HT1080 (cell line): Measurements from ENCODE around the gene STEAP2. TPM values are rescaled to one million over a fixed set of nuclear protein-coding genes. Genes with fewer than 3 reads are reported as not detected.
"Not testable (repeated sequence)": the region's sequence is repeated elsewhere in the genome, so short reads cannot be mapped to it uniquely, and the experiment has no call there.

Experiments used
- DNase-seq: peaks from one replicate; pipeline ENCODE4 v3.0.0-alpha.2; 2015; ENCODE audit warnings: low read depth
- polyA plus RNA-seq, 2 experiments: library from polyadenylated mRNA; depleted of rRNA; stranded (reverse); fragments of >200 nt; gene quantifications; 2 replicates each; pipeline ENCODE4 v1.2.3, GENCODE V29; 2015
- total RNA-seq: library from RNA; depleted of rRNA; stranded (reverse); fragments of >200 nt; shearing (Covaris generic); gene quantifications from 2 replicates; pipeline ENCODE4 v1.2.3, GENCODE V29; 2014; rRNA removed

The STEAP2 gene
- 6.7 and 8.6 TPM in 2 replicates for total RNA-seq
- 8.0 and 9.0 TPM in 2 replicates for polyA plus RNA-seq (2015; cell fraction: cytosol; rRNA removed)
- polyA plus RNA-seq (2015; cell fraction: nucleus; rRNA removed) = 21.0 and 23.8 TPM in 2 replicates

DNA sequence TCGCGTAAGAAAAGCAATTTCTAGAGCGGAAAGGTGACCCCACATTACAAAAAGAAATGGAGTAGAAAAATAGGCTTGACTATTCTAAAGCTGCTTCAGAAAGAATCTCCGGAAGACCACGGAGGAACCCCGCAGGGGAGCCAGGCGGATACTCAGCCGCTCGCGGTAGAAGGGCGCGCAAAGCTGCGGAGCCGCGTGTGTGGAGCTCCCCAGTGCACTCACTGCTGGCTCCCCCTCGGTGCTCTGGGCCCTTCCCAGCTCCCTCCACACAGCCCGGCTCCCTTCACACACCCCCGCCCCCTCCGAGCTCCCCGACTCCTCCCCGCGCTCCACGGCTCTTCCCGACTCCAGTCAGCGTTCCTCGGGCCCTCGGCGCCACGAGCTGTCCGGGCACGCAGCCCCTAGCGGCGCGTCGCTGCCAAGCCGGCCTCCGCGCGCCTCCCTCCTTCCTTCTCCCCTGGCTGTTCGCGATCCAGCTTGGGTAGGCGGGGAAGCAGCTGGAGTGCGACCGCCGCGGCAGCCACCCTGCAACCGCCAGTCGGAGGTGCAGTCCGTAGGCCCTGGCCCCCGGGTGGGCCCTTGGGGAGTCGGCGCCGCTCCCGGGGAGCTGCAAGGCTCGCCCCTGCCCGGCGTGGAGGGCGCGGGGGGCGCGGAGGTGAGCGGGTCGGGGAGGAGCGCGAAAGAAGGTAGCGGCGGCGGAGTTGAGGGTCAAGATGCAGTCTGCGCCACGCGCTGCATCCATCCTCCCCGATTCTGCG lies at the start of gene STEAP2:
STEAP2 (plus strand) TSS at position 350 of the 758 bp plus-strand sequence. CDS start 13,343 bp downstream, outside the sequence.
- DNase-seq = peak; percentile 94

DNA sequence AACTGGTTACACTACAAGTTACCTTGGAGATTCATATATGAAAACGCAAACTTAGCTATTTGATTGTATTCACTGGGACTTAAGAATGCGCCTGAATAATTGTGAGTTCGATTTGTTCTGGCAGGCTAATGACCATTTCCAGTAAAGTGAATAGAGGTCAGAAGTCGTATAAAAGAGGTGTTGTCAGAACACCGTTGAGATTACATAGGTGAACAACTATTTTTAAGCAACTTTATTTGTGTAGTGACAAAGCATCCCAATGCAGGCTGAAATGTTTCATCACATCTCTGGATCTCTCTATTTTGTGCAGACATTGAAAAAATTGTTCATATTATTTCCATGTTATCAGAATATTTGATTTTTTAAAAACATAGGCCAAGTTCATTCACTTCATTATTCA lies 48.0 kb upstream of the STEAP2 start:
- DNase-seq = no peak

DNA sequence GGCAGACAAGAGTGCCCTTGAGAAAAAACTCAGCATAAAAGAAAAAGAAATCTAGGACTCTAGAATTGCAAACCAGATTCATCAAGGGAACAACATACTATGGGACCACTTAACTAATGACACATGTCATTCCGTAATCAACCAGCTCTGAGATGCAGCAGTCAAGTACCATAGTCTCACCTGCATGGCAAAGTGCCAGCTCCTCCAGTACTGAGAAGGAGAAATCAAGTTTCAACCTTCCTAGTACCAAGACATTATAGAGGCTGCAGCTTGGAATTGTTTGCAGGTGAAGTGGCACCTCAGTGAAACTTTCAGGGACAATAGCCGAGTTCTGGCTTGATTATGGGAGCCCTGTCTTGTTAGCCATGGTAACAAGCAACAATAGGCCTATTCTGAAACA lies 45.8 kb upstream of the STEAP2 start:
- DNase-seq = no peak

DNA sequence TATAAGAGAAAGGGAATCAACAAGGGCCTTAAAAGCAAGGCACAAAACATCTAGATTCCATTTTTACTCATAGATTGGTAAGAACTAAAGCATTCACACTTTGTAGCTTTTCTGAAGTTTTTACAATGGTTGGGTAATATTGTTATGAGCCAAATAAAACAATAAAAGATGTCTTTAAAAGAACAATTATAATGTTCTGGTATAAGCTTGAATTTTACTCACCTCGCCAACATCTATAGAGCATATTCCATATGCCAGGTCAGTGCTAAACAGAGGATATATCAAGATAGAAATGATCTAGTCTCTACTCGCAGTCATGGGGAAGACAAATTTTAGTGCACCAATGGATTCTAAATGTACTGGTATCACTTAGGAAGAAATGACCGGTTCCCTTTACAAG lies 45.4 kb upstream of the STEAP2 start:
- DNase-seq = no peak

DNA sequence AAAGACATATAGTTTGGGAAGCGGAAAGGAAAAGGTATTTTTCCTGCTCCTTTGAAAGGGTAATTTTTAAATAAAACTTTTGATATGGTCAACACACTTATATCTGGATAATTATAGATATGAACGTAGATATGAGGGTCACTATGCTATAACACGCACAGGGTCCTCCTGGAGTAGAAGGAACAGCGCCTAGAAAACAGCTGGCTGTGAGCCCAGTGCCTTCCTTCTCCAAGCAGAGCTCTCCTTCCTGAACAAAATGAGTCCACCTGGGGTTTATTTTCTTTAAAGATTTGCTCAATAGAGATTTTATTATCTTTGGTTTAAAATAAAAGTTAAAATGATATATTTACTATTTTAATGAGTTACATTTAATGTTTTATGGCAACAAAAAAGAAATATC lies 44.2 kb upstream of the STEAP2 start:
- no peak for DNase-seq

DNA sequence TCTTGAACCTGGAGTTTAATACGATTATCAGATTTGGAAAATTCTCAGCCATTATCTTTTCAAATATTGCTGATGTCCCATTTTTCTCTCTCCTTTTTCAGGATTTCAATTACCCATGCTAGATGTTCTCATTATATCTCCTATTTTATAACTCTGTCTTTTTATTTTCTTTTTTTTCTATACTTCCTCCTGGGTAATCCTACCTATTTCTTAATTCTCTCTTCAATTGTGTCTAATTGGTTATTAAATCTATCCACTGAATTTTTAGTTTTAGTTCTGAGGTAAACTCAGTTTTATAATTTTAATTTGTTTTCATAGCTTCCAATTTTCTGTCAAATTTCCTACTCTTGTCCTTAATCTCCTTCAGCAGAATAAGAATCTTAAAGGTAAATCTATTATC lies 41.6 kb upstream of the STEAP2 start:
- no peak for DNase-seq

DNA sequence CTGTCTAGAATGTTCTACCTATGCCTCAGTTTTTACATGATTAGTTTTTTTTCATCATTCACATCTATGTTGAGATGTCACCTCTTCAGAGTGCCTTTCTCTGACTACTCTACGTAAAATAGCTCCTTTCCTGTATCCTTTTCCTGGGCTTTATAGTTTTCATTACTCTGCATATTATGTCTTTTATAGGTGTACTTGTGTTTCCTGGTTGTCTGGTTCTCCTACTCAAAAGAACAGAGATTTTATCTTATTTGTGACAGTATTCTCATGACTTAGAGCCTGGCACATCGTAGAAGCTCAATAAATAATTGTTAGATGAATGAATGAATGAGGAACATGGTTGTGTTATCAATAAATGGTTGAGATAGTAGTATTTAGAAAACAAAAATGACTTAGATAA lies 39.4 kb upstream of the STEAP2 start:
- DNase-seq = no peak

DNA sequence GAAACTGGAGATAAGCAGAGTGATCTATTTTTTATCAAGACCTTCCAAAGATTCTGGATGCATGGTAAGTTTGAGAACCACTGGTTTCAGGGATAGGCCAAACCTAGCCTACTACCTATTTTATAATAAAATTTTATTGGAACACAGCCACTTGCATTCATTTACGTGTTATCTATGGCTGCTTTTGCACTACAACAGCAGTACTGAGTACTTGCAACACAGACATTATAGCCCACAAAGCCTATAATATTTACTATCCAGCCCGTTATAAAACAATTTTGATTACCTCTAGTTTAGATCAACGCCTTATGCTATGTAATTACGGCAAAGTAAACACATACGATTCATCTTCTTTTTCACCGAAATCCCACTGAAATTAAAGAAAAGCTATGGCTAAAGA lies 38.9 kb upstream of the STEAP2 start:
- DNase-seq = no peak

DNA sequence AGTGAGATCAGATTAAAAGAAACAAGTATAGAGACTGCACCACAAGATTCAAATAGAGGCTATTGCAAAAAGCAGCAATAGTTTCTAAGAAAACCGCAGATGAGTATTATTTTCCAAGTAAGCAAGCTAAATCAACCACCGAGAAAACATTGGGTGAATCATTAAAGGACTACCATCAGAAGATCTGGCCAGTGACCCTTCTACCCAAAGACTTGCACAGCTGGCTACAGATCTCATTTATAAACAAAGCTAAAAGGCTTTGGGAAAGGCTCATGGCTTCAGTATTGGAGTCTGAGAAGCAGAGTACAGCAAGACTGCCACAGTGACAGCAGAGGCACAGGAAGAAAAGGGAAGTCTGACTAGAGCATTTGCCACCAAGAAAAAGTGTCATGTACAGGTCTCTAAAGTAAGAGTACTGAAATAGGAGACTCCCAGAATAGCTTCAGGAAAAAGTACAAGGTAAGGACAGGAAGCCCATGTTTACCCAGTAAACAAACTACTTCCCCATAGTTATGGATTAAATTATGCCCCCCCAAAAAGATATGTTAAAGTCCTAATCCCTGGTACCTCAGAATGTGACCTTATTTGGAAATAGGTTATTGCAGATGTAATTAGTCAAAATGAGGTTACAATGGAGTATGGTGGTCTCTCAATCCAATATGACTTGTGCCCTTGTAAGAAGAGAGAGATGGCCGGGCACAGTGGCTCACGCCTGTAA lies 38.3 kb upstream of the STEAP2 start:
- no peak for DNase-seq

DNA sequence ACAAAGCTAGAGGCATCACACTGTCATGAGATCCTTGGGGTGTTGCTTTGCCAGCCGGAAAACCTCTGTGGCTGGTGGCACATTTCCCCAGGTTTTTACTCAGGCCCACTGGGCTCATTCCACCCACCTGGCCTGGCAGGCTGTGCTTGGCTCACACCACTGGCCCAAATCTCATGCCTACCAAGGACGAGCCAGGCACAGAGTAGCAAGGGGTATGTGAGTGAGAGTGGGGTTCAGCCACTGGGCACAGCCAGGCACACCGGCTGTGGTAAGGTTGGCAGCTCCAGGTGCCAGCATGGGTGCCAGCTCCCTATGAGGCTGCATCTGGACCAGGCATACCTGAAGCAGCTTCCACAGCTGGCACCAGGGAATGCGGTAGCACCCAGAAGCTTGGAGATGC lies 35.9 kb upstream of the STEAP2 start:
- no peak for DNase-seq

DNA sequence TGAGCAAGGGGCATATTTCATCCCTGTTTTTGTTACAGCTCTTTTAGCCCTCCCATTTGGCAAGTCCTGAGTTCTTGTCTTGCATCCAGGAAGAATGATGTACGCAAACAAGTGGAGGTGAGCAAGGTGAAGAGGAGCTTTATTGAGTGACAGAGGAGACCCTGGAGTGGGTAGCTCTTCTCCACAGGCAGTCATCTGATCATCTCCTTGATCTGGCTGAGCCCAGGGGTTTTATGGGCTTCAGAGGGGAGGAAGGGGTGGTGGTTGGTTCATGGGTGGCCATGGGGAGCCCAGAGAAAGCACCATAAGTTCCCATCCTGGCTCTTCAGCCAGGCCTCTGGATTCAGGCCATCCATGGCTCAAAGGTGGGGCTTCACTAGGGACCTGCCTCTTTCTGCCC lies 35.3 kb upstream of the STEAP2 start:
- no peak for DNase-seq

DNA sequence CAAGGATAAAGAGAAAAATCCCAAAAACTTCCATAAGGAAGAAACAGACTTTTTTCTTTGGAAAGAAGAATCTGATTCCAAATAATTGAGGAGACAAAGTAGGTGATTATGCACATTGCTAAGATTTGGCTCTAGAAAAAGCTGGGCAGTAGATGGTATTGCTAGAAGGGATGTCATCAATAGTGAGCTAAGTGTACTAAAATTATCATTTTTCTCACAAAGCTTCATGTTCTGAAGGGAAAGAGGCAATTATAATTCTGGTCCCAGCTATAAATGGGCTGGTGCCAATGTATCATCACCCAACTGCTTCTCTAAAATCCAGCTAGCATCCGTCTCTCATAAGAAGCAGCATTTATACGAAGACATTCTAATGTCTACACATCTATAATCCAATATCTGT lies 33.4 kb upstream of the STEAP2 start:
- DNase-seq = no peak

DNA sequence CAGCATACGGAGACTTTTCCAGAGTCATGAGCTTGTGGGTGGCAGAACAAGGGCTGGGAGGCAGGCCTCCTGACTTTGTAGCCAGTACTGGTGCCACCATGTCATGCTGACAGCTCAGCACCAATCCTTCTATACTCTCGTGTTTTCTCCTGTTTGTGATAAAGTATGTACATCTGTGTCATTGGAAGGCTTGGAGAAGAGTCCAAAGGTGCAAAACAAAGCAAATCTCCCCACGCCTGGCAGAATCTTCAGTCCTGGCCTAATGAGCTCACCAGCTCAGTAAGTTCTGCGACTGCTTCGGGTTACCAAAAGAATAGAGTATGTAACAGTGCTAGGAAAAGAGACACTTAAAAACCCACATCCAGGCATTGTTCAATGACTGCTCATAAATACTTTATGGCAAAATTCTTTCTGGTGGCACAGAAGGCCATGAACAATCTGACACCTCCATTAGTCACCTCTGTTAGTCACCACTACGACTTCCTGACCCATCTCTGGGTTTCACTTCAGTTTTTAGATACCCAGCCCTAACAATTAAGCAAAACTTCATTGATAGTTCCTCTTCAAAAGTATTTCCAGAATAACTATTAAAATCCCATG lies 32.8 kb upstream of the STEAP2 start:
- peak; percentile 97 for DNase-seq

DNA sequence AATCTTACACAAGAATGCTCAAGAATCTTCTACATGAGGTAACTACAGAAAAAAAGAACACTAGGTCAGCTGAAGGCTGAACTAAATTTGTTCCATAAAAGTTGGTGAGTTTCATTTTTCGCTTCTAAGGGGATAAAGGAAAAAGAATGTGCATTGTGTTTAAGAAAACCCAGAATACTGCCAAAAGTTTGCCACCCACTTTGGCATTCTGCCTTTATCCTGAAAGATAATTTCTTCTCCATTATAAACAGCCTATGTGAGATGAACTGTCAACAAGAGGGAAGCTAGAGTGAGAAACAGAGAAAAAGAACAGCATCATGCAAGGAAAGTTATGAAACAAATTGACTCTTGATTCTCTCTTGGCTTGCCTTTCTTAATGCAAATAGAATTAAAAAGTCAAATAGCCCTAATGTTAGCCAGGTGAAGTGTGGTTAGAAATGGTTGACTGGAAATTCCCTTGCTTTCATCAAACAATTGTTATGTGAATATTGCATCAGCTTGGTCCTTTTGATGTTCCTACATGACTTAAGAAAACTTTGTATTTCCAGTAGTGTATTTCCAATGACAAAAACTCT lies 31.4 kb upstream of the STEAP2 start:
- no peak for DNase-seq

DNA sequence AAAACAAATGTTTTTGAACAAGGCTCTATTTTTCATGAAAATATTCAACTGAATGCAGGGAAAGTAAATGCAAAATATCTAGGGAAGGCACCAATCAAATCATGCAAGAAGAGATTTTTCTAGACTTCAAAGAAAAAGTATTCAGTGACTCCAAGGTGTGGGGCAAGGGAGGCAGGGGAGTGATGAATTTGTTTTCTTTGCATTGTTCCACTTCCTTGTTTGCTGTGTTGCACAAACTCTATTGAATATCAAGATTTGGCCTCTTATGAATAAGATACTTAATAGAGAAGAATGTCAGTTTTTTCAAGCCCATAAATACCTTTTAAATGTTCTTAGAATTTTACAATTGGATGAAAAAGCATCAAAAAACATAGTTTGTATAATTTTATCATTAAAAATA lies 30.9 kb upstream of the STEAP2 start:
- no peak for DNase-seq

DNA sequence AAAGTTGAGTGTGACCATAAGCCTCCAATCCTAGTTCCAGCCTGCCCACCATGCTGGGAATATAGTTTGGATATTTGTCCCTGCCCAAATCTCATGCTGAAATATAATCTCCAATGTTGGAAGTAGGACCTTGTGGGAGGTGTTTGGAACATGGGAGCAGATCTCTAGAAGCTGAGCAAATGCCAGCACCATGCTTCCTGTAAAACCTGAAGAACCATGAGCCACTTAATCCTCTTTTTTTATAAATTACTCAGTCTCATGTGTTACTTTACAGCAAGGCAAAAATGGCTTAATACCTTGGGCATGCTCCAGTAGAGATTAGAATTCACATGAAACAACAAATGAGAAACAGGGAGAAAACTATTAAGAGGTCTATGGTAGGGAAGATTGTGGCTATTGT lies 30.1 kb upstream of the STEAP2 start:
- DNase-seq = no peak

DNA sequence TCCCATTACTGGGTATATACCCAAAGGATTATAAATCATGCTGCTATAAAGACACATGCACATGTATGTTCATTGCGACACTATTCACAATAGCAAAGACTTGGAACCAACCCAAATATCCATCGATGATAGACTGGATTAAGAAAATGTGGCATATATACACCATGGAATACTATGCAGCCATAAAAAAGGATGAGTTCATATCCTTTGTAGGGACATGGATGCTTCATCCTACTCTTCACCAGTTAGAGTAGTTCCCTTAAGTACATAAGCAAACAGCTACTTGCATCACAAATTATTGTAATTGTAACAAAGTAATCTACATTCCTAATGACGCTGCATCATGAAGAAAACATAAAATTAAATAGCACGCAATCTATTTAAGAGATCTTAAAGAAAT lies 25.2 kb upstream of the STEAP2 start:
- not testable (repeated sequence) for DNase-seq

DNA sequence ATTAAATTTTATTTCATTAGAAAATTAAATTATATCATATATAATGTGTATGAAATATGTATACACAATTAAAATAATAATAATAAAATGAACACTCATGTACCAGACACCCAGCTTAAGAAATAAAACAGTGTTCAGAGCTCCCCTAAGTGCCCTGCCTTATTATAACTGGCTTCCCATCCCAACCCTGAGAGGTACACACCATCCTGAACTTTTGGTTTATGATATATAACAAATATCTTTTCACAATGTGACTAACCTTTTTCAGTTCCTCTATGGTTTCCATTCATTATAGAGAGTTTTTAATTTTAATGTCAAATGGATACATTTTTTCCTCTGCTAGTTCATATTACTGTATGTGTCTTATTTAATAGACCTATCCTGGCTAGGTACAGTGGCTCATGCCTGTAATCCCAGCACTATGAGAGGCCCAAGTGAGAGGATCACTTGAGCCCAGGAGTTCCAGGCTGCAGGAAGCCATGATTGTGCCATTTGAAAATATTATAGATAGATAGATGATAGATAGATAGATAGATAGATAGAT lies 24.0 kb upstream of the STEAP2 start:
- no peak for DNase-seq

DNA sequence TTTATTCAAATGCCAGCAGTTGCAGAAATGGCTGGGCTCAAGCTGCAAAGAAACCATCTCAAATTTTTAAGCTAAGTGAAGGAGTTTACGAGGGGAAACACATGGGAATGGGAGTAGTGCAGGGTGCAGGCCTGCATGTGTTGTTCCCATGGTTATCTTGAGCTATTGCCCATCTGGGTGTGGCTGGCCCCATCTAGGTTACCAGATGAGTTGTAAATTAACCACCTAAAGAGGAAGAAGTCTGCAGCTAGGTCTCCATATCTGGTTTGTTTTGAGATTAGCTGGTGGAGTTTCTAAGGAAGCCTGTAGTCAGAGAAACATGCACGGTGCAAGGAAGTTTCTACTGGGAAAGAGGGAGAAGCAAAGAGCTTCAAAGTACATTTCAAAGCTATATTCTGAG lies 23.3 kb upstream of the STEAP2 start:
- DNase-seq = no peak

DNA sequence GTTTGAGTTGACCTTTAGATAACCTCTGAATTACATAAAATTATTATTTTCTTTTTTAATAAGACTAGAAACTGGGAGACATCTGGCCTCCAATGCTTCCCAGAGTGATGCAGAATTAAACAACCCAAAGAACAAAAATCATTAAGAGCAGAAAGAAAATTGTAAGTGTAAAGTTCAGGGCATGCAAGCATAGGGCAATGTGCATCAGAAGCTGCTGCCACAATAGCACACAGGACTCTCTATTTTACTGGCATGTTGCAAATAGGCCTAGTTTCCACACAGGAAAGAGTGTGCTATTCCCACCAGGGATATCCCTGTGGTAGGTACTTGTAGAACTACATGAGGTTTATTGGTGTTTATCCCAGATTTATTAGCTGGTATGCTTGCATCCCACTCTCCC lies 20.5 kb upstream of the STEAP2 start:
- DNase-seq = no peak

DNA sequence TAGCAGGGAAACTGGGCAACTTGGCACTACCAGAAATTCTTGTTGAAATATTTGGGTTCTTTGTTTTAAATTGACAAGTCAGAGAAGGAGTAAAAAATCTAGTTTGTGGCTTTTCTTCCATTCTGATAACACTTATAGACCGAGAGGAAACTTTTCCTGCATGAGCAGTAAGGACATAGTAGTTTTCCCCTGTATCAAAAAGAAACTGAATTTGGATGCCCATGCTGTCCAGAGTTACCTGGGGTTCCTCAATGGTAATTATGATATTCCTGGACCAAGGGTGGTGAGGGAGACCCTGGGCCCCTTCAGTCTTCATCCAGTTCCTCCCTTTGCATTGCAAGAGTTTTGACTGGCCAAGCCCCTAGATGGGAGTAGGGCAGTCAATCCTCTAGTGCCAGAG lies 19.9 kb upstream of the STEAP2 start:
- no peak for DNase-seq
